AG09309 (cell line): ENCODE results near the gene C2.
A peak's percentile ranks its signal among the peaks of the same experiment; 100 is the strongest.

Source experiments
- DNase-seq: peaks from one replicate; pipeline ENCODE4 v3.0.0-alpha.2; 2010; ENCODE audit warnings: low read depth
- H3K4me3 ChIP-seq: 2 replicates; pipeline ENCODE4 v1.5.1; 2011; ENCODE audit warnings: mild to moderate bottlenecking, low read depth, low read length, moderate library complexity; ENCODE audit not compliant: control insufficient read depth
- CTCF ChIP-seq: IDR thresholded peaks from 2 replicates; pipeline ENCODE4 v1.5.1; 2011; ENCODE audit warnings: mild to moderate bottlenecking, low read depth, low read length, inconsistent platforms; ENCODE audit not compliant: insufficient read depth, control insufficient read depth; ENCODE audit errors: missing control alignments

The C2 gene

GRCh38 chr6:31889331-31889972, 38.1 kb upstream of the C2 start:
- no peak for DNase-seq
- H3K4me3 ChIP-seq: no peak overlapping the region
- TF ChIP-seq CTCF: no peak

- TF ChIP-seq CTCF: no peak
- H3K4me3 ChIP-seq: no peak overlapping the region
- DNase-seq: no peak
Observed at GRCh38 chr6:31892821-31893220, 34.7 kb upstream of the C2 start.

- no peak for TF ChIP-seq CTCF
- DNase-seq: no peak
- peak overlapping the region; percentile 71 for H3K4me3 ChIP-seq
Observed at GRCh38 chr6:31896493-31896855, 31.0 kb upstream of the C2 start.

- H3K4me3 ChIP-seq: peak overlapping the region; percentile 71
- DNase-seq: no peak
- TF ChIP-seq CTCF: no peak
Observed at GRCh38 chr6:31896856-31897611, 30.5 kb upstream of the C2 start.

- DNase-seq: no peak
- H3K4me3 ChIP-seq: peak within 1 kb of the TSS; percentile 71
- TF ChIP-seq CTCF: no peak
Observed at GRCh38 chr6:31897612-31898382, 29.7 kb upstream of the C2 start, which contains the start of gene EHMT2. Gene EHMT2, minus strand, starts transcription at chr6:31897698. Its CDS starts 21 bp downstream, at chr6:31897677.

GRCh38 chr6:31898383-31899011, 29.0 kb upstream of the C2 start:
- TF ChIP-seq CTCF: no peak
- peak overlapping the region; percentile 71 for H3K4me3 ChIP-seq
- DNase-seq: no peak
